SK-N-SH (cell line): Measurements from ENCODE around the gene IGDCC3. TPM values are rescaled to one million over a fixed set of nuclear protein-coding genes. Genes with fewer than 3 reads are reported as not detected.

Source experiments
- CTCF ChIA-PET: fragments of 300-600, 350-600 bp; formaldehyde crosslinking; extraction: SDS; loops from one replicate; lab custom pipeline; 2021; lab: Yijun Ruan, JAX
- POLR2A ChIA-PET: fragments of 350-600 bp; sonication (Branson Sonifier 250); formaldehyde crosslinking; extraction: SDS; loops from one replicate; lab custom pipeline; 2020; ENCODE audit warnings: antibody characterized with exemption, inconsistent platforms; lab: Yijun Ruan, JAX
- DNase-seq: peaks from one replicate; pipeline ENCODE4 v3.0.0; 2012
- H2AFZ ChIP-seq: fragments of 200-600 bp; sonication (generic); 2 replicates; pipeline ENCODE4 v1.8.1; 2016; ENCODE audit warnings: antibody characterized with exemption, mild to moderate bottlenecking, low read depth
- H3F3A ChIP-seq: fragments of 200-600 bp; sonication (generic); replicated peaks from 2 replicates; pipeline ENCODE3; 2016; ENCODE audit warnings: antibody characterized with exemption, mild to moderate bottlenecking; ENCODE audit not compliant: insufficient read depth
- H3K27ac ChIP-seq, 2 experiments: fragments of 200-500 bp in 1 of 2; fragments of 200-600 bp in 1 of 2; sonication (Bioruptor generic) in 1 of 2; sonication (generic), shearing (Covaris generic) in 1 of 2; 2 replicates each; pipeline versions ENCODE4 v1.5.1 to v1.6.1; 2014 to 2016; ENCODE audit warnings: low read depth in 2 of 2, inconsistent platforms in 1 of 2, low read length in 1 of 2, mild to moderate bottlenecking in 1 of 2, mixed read lengths in 1 of 2
- H3K27me3 ChIP-seq: fragments of 200-600 bp; sonication (generic), shearing (Covaris generic); 2 replicates; pipeline ENCODE4 v1.6.1; 2016; ENCODE audit warnings: mixed run types; ENCODE audit not compliant: insufficient read depth
- H3K36me3 ChIP-seq, 2 experiments: fragments of 200-500 bp in 1 of 2; fragments of 200-600 bp in 1 of 2; sonication (Bioruptor generic) in 1 of 2; sonication (generic) in 1 of 2; replicated peaks in 1 of 2; 2 replicates each; pipeline versions ENCODE3 to v1.5.1; 2014 to 2016; ENCODE audit warnings: low read length in 1 of 2, mild to moderate bottlenecking in 1 of 2; ENCODE audit not compliant: insufficient read depth in 2 of 2, control insufficient read depth in 1 of 2
- H3K4me1 ChIP-seq, 2 experiments: fragments of 200-500 bp in 1 of 2; fragments of 200-600 bp in 1 of 2; sonication (Bioruptor generic) in 1 of 2; sonication (generic), shearing (Covaris generic) in 1 of 2; 2 replicates each; pipeline versions ENCODE4 v1.5.1 to v1.6.1; 2014 to 2016; ENCODE audit warnings: low read depth in 1 of 2, low read length in 1 of 2, mixed run types in 1 of 2; ENCODE audit not compliant: insufficient read depth in 2 of 2, control insufficient read depth in 1 of 2
- H3K4me2 ChIP-seq: fragments of 200-600 bp; sonication (generic), shearing (Covaris generic); 2 replicates; pipeline ENCODE4 v1.6.1; 2017; ENCODE audit warnings: mixed run types
- H3K4me3 ChIP-seq, 2 experiments: fragments of 200-500 bp in 1 of 2; fragments of 200-600 bp in 1 of 2; sonication (Bioruptor generic) in 1 of 2; sonication (generic), shearing (Covaris generic) in 1 of 2; 2 replicates each; pipeline versions ENCODE4 v1.5.1 to v1.8.1; 2014 to 2016; ENCODE audit warnings: low read depth in 2 of 2, inconsistent platforms in 1 of 2, low read length in 1 of 2, mild to moderate bottlenecking in 1 of 2, mixed read lengths in 1 of 2, moderate library complexity in 1 of 2
- H3K79me2 ChIP-seq: fragments of 200-600 bp; sonication (generic); 2 replicates; pipeline ENCODE4 v1.8.1; 2017; ENCODE audit warnings: mild to moderate bottlenecking; ENCODE audit not compliant: insufficient read depth
- H3K9ac ChIP-seq: fragments of 200-600 bp; sonication (generic); 2 replicates; pipeline ENCODE4 v1.6.1; 2017; ENCODE audit warnings: mixed run types
- H3K9me2 ChIP-seq: fragments of 200-600 bp; sonication (generic); 2 replicates; pipeline ENCODE4 v1.6.1; 2017; ENCODE audit warnings: mixed run types
- H3K9me3 ChIP-seq: fragments of 200-600 bp; sonication (generic); 2 replicates; pipeline ENCODE4 v1.6.1; 2017; ENCODE audit warnings: mixed run types, mild to moderate bottlenecking, moderate library complexity
- H4K20me1 ChIP-seq: fragments of 200-600 bp; sonication (generic); 2 replicates; pipeline ENCODE4 v1.6.1; 2017; ENCODE audit warnings: mild to moderate bottlenecking, mixed run types; ENCODE audit not compliant: insufficient read depth
- EP300 ChIP-seq, 2 experiments: IDR thresholded peaks; 2 replicates each; pipeline versions ENCODE4 v1.4.0 to v1.6.1; 2012; ENCODE audit warnings: borderline replicate concordance in 1 of 2, low read depth in 1 of 2, low read length in 1 of 2
- FOSL2 ChIP-seq: IDR thresholded peaks from 2 replicates; pipeline ENCODE4 v1.4.0; 2012; ENCODE audit warnings: low read depth, mild to moderate bottlenecking, moderate library complexity, borderline replicate concordance
- FOXM1 ChIP-seq: IDR thresholded peaks from 2 replicates; pipeline ENCODE4 v1.4.0; 2012; ENCODE audit warnings: low read depth, mild to moderate bottlenecking
- GATA2 ChIP-seq: sonication (generic); formaldehyde crosslinking; IDR thresholded peaks from 2 replicates; pipeline ENCODE4 v1.5.0; 2020; ENCODE audit warnings: mild to moderate bottlenecking, missing genetic modification reagents
- JUND ChIP-seq: IDR thresholded peaks from 2 replicates; pipeline ENCODE4 v1.4.0; 2012
- MXI1 ChIP-seq: IDR thresholded peaks from 2 replicates; pipeline ENCODE4 v1.6.1; 2012; ENCODE audit warnings: mild to moderate bottlenecking, low read depth, low read length, improper control_type of control experiment
- NFIC ChIP-seq: IDR thresholded peaks from 2 replicates; pipeline ENCODE4 v1.4.0; 2012; ENCODE audit warnings: borderline replicate concordance
- RAD21 ChIP-seq: IDR thresholded peaks from 2 replicates; pipeline ENCODE4 v1.6.1; 2012; ENCODE audit warnings: mild to moderate bottlenecking, low read length
- RFX5 ChIP-seq: IDR thresholded peaks from 2 replicates; pipeline ENCODE4 v1.6.1; 2012; ENCODE audit warnings: mild to moderate bottlenecking, improper control_type of control experiment, low read length
- SIN3A ChIP-seq: IDR thresholded peaks from 2 replicates; pipeline ENCODE4 v1.6.1; 2012; ENCODE audit warnings: low read depth, mild to moderate bottlenecking, low read length, moderate library complexity, borderline replicate concordance
- SMC3 ChIP-seq: IDR thresholded peaks from 2 replicates; pipeline ENCODE4 v1.6.1; 2012; ENCODE audit warnings: low read depth, low read length, improper control_type of control experiment
- TAF1 ChIP-seq: IDR thresholded peaks from 2 replicates; pipeline ENCODE4 v1.6.1; 2012; ENCODE audit warnings: low read depth, mild to moderate bottlenecking, low read length, moderate library complexity, borderline replicate concordance
- TCF12 ChIP-seq: IDR thresholded peaks from 2 replicates; pipeline ENCODE4 v1.4.0; 2012
- WGBS: methylation state at CpG from one replicate; pipeline ENCODE4 v1.1.6; 2017; ENCODE audit warnings: low lambda C conversion rate; 5-methylcytosine and 5-hydroxymethylcytosine counted together
- polyA plus RNA-seq, 3 experiments: library from polyadenylated mRNA; depleted of rRNA; stranded (reverse); fragments of >200 nt; gene quantifications; 2 replicates each; pipeline ENCODE4 v1.2.3, GENCODE V29; 2012
- TF ChIP-seq, protein P1 (sequence below): fragments of 150-350 bp; IDR thresholded peaks from 2 replicates; pipeline ENCODE4 v1.6.1; 2017; ENCODE audit warnings: antibody characterized with exemption, low read length, low read depth, borderline replicate concordance
- TF ChIP-seq, protein P2 (sequence below): fragments of 150-350 bp; IDR thresholded peaks from 2 replicates; pipeline ENCODE4 v1.6.1; 2016; ENCODE audit warnings: mild to moderate bottlenecking, low read depth, low read length
- TF ChIP-seq, protein P3 (sequence below): fragments of 200-600 bp; sonication (generic); IDR thresholded peaks from 2 replicates; pipeline ENCODE4 v1.6.1; 2017; ENCODE audit warnings: antibody characterized with exemption, mild to moderate bottlenecking, moderate library complexity
- TF ChIP-seq, protein P4 (sequence below): IDR thresholded peaks from 2 replicates; pipeline ENCODE4; 2012
- TF ChIP-seq, protein P5 (sequence below): IDR thresholded peaks from 2 replicates; pipeline ENCODE4 v1.4.0; 2012; ENCODE audit warnings: low read depth

Gene IGDCC3
- polyA plus RNA-seq, 1 of the 3 experiments (the other 2 are of a cell fraction), result 0.43 TPM

DNA sequence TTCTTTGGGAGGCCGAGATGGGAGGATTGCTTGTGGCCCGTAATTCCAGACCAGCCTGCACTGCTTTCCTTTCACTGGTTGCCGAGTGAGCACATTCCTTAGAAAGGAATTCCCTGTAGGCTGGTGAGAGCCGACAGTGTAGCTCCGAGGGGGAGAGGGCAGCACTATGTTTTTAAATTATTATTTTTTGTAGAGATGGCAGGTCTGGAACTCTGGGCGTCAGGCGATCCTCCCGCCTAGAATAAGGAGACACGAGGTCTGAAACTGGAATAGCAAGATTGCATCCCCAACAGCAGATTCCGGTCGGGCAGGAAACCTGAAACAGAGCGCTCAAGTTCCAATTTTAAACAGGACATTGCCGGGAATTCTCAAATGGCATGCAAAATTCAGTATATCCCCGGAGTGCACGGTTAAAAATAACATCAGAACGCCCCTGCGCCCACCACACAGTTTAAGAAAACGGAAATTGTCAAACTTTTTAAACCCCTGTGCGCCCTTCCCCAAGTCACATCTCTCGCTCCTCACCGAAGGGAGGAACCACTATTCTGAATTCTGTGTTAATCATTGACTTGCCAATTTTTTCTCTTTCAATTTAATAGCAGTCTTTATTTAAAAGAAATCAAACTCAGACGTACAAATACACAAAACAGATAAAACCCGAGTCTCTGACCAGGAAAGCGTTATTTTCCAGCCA, 74.0 kb downstream of the IGDCC3 start (continued):
- no peak for TF ChIP-seq NFIC
- TF ChIP-seq SMC3, result no peak
- TF ChIP-seq TCF12, result no peak

DNA sequence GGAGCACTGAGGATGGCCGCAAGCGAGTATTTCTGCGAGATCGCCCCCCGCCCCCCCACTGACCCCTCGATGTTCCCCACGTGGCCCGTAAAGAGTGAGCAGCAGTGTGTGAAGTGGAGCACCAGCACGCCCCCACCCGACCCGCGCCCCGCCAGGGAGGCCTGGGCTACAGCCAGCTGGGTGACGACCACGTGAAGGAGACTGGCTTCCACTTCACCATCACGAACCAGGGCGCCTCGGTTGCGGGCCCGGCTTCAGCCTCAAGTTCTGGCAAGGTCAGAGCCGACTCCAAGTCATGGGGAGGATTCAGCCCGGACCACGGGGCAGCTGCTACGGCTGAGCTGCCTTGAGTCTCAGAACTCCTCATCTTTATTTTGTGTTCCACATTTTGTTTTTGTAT, 75.7 kb downstream of the IGDCC3 start:
- WGBS, result 89% methylated on average over 13 of the region's 24 CpGs
- CTCF ChIA-PET, result interaction anchor here (1.6 to 6.0 kb wide), 2 partner anchors 114 to 247 kb away, joined by 3 to 72 read pairs; partner anchors contain the start of gene CLPX
- POLR2A ChIA-PET, result no interaction called here

More for the DNA sequence above, 75.7 kb downstream of the IGDCC3 start:
- no peaks in the 10 kb centered on the region for H3K36me3 ChIP-seq
- H3K4me2 ChIP-seq, result no peak overlapping the region
- no peak for DNase-seq
- H4K20me1 ChIP-seq, result peaks cover 4% of the 10 kb centered on the region; the same call in 1 of the 2 replicates
- H2AFZ ChIP-seq, result no peak overlapping the region
- peaks cover 39% of the 10 kb centered on the region for H3F3A ChIP-seq
- no peak overlapping the region for H3K4me3 ChIP-seq
- no peak overlapping the region for H3K9ac ChIP-seq
- H3K79me2 ChIP-seq, result no peaks in the 10 kb centered on the region
- no peaks in the 10 kb centered on the region for H3K27me3 ChIP-seq
- H3K27ac ChIP-seq, result no peak overlapping the region
- H3K9me2 ChIP-seq, result no peaks in the 10 kb centered on the region
- H3K4me1 ChIP-seq, result peaks cover 8 to 10% of the 10 kb centered on the region in 2 experiments; a peak in 2 of 4 replicates
- TF ChIP-seq RFX5 (no peak), GATA2 (CRISPR knock-in tag) (no peak), TAF1 (no peak), SMC3 (no peak), EP300 (IDR thresholded peaks at IDR 0.05; ENCODE audit: borderline replicate concordance in 1 of 2, low read depth in 1 of 2, low read length in 1 of 2) (no peak), NFIC (no peak), FOSL2 (no peak), SIN3A (no peak), JUND (no peak), FOXM1 (no peak), RAD21 (no peak), MXI1 (no peak)
- TF ChIP-seq, protein P1, sequence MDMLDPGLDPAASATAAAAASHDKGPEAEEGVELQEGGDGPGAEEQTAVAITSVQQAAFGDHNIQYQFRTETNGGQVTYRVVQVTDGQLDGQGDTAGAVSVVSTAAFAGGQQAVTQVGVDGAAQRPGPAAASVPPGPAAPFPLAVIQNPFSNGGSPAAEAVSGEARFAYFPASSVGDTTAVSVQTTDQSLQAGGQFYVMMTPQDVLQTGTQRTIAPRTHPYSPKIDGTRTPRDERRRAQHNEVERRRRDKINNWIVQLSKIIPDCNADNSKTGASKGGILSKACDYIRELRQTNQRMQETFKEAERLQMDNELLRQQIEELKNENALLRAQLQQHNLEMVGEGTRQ, result no peak
- TF ChIP-seq, protein P2, sequence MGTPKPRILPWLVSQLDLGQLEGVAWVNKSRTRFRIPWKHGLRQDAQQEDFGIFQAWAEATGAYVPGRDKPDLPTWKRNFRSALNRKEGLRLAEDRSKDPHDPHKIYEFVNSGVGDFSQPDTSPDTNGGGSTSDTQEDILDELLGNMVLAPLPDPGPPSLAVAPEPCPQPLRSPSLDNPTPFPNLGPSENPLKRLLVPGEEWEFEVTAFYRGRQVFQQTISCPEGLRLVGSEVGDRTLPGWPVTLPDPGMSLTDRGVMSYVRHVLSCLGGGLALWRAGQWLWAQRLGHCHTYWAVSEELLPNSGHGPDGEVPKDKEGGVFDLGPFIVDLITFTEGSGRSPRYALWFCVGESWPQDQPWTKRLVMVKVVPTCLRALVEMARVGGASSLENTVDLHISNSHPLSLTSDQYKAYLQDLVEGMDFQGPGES, result no peak
- TF ChIP-seq, protein P3, sequence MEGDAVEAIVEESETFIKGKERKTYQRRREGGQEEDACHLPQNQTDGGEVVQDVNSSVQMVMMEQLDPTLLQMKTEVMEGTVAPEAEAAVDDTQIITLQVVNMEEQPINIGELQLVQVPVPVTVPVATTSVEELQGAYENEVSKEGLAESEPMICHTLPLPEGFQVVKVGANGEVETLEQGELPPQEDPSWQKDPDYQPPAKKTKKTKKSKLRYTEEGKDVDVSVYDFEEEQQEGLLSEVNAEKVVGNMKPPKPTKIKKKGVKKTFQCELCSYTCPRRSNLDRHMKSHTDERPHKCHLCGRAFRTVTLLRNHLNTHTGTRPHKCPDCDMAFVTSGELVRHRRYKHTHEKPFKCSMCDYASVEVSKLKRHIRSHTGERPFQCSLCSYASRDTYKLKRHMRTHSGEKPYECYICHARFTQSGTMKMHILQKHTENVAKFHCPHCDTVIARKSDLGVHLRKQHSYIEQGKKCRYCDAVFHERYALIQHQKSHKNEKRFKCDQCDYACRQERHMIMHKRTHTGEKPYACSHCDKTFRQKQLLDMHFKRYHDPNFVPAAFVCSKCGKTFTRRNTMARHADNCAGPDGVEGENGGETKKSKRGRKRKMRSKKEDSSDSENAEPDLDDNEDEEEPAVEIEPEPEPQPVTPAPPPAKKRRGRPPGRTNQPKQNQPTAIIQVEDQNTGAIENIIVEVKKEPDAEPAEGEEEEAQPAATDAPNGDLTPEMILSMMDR, result no peak
- TF ChIP-seq, protein P4, sequence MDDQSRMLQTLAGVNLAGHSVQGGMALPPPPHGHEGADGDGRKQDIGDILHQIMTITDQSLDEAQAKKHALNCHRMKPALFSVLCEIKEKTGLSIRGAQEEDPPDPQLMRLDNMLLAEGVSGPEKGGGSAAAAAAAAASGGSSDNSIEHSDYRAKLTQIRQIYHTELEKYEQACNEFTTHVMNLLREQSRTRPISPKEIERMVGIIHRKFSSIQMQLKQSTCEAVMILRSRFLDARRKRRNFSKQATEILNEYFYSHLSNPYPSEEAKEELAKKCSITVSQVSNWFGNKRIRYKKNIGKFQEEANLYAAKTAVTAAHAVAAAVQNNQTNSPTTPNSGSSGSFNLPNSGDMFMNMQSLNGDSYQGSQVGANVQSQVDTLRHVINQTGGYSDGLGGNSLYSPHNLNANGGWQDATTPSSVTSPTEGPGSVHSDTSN, result no peak
- TF ChIP-seq, protein P5, sequence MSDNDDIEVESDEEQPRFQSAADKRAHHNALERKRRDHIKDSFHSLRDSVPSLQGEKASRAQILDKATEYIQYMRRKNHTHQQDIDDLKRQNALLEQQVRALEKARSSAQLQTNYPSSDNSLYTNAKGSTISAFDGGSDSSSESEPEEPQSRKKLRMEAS, result no peak
- no peaks in the 10 kb centered on the region for H3K9me3 ChIP-seq
